Stimulated activated CD8-positive, alpha-beta memory T cell treated with anti-CD3 and anti-CD28 coated beads, Interleukin-4, amount 100 ng/mL, for 1 hour (primary cell): ENCODE results near the gene PRDX4.
"Not testable (repeated sequence)": the region's sequence is repeated elsewhere in the genome, so short reads cannot be mapped to it uniquely, and the experiment has no call there.

Source experiments
- DNase-seq, 2 donors: peaks; one replicate each; pipeline ENCODE4 v3.0.0-alpha.2; 2020; ENCODE audit warnings: low read depth in 2 of 2, low spot score in 1 of 2

The PRDX4 gene

DNA sequence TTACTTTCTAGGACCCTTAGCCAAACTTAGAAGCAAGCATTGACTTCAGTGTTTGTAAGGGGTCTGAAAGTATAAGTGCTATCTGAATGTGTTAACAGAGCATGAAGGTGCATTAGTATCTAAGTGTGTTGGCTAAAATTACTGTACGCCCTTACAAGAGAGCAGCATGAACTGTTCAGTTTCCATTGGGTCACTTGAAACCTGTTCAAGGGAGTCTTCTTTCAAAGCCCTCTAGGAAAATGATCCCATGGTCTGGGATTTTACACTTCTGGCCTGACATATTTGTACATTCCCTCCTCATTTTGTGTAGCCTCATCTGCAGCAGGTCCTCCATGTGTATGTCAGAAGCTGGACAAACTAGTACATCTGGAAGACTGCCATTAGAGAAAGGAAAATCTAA, 3.2 kb downstream of the PRDX4 start:
- no peak for DNase-seq

DNA sequence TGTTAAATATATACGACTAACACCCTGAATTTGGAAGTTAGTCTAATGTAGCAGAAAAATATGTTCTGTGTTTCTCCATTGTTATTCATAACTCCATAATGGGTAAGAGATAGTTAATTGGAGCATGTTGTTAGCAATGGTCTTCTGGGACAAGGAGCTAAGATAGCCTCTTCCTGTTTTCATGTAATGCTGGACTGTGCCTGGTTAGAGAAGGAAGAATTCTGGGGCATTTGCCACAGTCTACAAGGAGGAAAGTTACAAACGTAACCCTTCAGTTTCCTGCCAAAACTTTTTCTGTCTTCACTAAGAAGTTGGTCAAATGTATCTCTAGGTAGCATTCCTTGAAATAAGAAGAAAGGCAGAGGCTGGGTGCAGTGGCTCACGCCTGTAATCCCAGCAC, 5.8 kb downstream of the PRDX4 start:
- DNase-seq, result no peak

DNA sequence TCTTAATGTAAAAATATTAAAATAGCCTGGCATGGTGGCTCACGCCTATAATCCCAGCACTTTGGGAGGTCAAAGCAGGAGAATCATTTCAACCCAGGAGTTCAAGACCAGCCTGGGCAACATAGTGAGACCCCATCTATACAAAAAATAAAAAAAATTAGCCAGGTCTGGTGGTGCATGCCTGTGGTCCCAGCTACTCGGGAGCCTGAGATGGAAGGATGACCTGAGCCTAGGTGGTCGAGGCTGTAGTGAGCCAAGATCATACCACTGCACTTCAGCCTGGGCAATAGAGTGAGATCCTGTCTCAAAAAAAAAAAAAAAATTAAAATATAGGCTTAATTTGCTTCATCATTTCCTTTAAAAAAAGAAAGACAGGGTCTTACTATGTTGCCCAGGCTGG, 9.2 kb downstream of the PRDX4 start:
- DNase-seq, result not testable (repeated sequence)

DNA sequence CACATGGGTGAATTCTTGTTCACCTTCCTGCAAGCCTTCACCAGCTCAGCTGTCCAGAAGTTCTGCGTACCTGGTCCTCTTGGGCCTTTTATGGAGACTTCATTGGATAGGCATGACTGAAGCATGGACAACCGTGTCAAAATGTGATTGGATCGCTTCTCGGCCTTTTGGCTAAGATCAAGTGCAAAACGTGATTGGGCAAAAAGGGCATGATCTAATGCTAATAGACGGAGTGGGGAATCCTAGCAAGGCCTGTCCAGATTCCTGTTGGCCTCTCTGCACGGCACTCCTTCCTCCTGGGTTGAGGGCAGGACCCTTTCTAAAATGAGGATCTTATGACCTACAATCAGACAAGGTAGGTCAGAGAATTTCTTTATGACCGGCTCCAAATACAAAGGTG, 24.9 kb downstream of the PRDX4 start:
- DNase-seq, result no peak

DNA sequence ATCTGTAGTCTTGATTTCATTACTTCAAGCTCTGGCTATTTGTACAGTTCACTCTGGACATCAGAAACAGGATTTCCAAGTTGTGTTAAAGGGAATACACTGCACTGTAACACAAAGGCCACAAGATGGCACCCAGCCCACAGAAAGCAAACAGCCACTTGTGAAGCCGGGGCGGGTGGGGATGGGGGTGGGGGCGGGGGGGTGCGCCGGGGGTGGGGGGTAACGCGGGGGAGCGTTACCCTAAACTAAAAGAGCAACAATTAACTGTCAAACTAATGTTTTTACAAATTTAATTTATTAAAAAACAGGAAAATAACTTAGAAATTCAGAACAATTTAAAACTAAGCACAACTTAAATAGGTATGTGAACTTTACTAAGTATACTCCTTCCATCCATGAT, 27.3 kb downstream of the PRDX4 start:
- DNase-seq, result peak in 1 of 2 donors; percentile 10

DNA sequence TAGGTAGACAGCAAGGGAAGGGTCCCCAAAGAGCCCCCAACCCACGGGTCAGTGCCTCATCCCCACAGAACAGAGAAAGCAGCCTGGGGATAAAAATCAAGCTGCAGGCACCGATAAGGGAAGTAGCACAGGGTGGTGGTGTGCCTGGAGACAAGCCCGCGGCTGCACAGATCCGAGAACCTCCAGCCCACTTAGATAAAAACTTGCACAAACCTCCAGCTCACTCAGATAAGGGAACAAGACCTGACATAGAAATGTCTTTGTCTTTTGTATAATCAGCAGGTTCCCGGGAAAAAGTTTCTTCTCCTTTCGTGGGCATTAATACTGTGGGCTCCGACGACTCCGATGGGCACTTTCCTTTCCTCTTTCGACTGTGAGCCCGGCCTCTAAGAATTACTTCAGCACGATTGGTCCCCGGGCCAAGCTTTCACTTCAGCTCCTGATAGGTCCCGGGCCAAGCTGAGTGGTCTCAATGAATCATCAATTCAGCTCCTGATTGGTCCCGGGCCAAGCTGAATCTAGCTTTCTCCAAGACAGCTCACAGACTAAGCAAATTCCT, 32.4 kb downstream of the PRDX4 start:
- DNase-seq, result no peak

DNA sequence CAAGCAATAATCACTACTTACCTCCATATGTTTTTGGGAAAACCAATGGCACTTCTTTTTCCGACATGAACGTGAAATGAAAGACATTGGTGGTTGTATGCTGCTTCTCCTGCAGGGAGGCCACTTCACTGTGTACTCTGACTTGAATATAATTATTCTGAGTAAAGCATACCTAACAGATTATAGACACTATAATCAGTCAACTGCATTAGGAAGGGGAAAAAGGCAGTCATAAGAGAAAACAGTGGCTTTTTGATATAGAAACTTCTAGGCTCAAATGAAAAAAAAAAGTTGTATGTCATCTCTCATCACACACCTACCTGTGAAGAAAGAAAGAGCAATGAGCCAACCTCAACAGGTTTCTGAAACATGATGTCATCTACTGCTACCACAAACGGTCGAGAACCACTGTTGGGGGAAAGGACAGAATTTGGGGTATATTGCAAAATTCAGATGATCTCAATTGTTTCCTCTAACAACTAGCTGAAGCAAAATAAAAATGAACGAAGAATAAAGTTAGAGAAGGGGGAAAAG, 37.4 kb downstream of the PRDX4 start:
- no peak for DNase-seq

DNA sequence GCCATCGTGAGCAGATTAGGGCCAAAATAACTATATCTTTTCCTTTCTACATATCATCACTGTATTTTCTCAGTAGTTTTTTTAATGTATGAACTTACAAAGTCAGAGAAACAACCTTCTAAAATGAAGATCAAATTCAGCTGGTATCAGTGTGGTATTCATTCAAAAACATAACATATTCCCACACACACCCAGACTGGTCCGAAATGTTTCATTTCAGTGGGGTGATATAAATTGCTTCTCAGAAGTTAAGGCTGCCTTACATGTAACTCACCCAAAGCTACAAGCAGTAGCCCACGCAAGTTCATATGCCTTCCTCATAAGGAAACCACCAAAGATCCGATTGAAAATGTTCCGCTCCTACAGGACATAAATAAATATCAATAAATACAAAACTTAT, 37.9 kb downstream of the PRDX4 start:
- no peak for DNase-seq

DNA sequence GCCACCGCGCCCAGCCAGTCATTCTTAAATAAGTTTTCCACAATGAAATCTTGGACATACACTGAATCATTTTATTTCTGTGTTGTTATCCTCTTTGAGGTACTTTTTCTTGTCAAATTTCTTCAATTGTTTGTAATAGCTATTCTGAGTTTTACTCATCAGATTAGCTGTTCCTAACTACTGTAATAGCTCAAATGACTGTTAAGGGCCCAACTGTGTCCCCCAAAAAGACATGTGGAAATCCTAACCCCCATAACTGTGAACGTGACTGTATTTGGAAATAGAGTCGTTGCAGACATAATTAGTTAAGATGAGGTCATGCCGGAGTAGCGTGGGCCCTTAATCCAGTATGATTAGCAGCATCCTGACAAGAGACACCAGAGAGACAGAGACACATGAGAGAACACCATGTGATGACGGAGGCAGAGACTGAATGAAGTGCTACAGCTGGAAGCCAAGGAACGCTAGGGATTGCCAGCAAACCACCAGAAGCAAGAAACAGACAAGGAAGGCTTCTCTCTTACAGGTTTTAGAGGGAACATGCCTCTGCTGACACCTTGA, 52.9 kb downstream of the PRDX4 start:
- no peak for DNase-seq

DNA sequence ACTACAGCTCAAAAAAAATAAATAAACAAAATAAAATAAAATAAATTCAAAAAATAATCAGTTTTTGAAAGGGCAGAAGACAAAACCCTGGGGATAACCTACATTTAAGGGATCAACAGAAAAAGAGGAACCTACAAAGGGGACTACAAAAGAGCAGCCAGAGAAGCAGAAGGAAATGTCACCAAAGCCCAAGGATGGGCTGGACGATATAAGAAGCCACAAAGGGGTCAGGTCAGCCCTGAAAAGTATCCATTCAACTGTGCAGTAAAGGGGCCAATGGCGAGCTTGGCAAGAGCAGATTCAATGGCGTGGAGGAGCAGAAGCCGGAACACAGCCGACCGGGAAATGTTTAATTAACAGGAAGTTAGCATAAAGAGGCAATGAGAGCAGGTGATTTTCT, 58.9 kb downstream of the PRDX4 start:
- no peak for DNase-seq

DNA sequence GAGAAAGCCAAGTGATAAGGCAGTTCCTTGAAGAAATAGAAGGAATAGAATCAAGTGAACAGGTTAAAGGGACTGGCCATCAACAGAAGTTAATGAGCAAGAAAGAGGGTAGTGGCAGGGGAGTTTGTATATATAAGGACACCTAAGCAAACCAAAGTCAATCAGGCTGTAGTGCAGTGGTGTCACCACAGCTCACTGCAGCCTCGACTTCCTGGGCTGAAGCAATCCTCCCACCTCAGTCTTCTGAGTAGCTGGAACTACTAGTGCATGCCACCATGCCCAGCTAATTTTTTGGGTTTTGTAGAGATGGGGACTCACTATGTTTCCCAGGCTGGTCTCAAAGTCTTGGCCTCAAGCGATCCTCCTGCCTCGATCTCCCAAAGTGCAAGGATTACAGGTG, 59.9 kb downstream of the PRDX4 start:
- DNase-seq, result no peak

DNA sequence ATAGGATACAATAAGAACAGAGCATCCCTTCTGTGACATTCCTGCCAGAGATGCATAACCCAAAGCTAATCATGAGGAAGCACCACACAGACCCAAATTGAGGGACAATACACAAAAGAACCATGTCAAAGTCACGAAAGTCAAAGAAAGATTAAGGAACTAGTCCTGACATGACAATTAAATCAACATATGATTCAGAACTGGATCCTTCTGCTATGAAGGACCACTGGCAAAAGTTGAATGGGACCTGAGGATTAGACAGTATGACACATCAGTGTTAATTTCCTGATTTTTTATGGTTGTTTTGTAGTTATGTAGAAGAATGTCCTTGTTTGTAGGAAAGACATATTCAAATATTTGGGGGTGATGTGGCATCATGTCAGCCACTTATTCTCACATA, 61.9 kb downstream of the PRDX4 start:
- DNase-seq, result no peak

DNA sequence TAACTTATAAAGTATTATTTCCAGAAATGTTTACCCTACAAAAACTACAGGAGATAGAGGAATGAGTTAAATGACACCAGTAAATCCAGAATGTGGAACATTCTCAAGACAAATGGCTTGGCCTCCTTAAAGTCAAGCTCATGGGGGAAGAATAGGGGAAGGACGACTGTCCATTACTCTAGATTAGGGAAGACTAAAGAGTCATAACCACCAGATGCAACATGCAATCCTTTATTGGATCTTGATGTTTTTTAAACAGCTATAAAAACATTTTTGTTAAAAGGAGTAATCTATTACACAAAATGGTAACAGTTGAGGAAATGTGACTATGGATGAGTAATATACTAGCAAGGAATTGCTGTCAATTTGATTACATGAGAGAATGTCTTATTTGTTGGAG, 64.7 kb downstream of the PRDX4 start:
- no peak for DNase-seq

DNA sequence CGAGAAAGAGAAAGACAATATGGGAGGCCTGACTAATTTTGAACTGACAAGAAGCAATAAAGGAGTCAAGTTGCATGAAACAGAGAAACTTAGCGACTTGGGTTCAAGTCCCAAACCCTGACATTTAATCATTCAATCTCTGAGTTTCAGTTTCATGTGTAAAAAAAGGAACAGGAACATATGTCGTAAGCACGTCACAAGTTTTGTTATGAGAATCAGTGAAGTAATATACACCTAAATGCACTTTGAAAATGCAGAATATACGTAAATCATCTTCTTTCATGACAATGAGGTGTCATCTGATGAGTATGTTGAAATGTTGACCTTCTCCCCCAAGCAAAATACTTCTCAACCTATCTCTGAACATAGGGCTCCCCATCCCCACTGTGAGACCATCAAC, 65.4 kb downstream of the PRDX4 start:
- DNase-seq, result no peak
